Right atrium auricular region (tissue), 2 donors: ENCODE measurements around the gene CALD1. TPM values are rescaled to one million over a fixed set of nuclear protein-coding genes. Genes with fewer than 3 reads are reported as not detected.

ENCODE experiments used
- DNase-seq: peaks from one replicate; pipeline ENCODE4 v3.0.0-alpha.2; 2019; ENCODE audit warnings: low spot score
- H3K27ac ChIP-seq, 2 donors: fragments of 200-600 bp; sonication (generic); 1 replicate in 1 of 2; 2 replicates in 1 of 2; pipeline ENCODE4 v1.5.1; 2016 to 2019
- H3K27me3 ChIP-seq, 2 donors: fragments of 200-600 bp; sonication (generic); one replicate each; pipeline versions ENCODE4 v1.5.1 to v1.6.0; 2017 to 2019
- H3K36me3 ChIP-seq: fragments of 200-600 bp; sonication (generic); one replicate; pipeline ENCODE4 v1.5.1; 2016
- H3K4me1 ChIP-seq, 2 donors: fragments of 200-600 bp; sonication (generic); one replicate each; pipeline versions ENCODE4 v1.5.1 to v1.6.0; 2017 to 2019
- H3K4me3 ChIP-seq, 2 donors: fragments of 200-600 bp; sonication (generic); 1 replicate in 1 of 2; 2 replicates in 1 of 2; pipeline ENCODE4 v1.5.1; 2017 to 2019; ENCODE audit warnings: mild to moderate bottlenecking in 1 of 2, moderate library complexity in 1 of 2
- H3K9me3 ChIP-seq, 2 donors: fragments of 200-600 bp; sonication (generic); one replicate each; pipeline ENCODE4 v1.5.1; 2019
- CTCF ChIP-seq, 2 donors: fragments of 200-600 bp; sonication (generic); IDR thresholded peaks; one replicate each; pipeline ENCODE4 v1.5.1; 2019; ENCODE audit warnings: antibody characterized with exemption in 2 of 2
- total RNA-seq, 2 donors: library from RNA; depleted of rRNA; stranded (reverse); fragments of >200 nt; gene quantifications; one replicate each; pipeline ENCODE4 v1.1.0, GENCODE V29; 2016

CALD1 gene
- total RNA-seq, 2 donors from 2014 or later: 119 to 157 TPM

GRCh38 chr7:134855442-134855841 lies 76.0 kb downstream of the CALD1 start:
- DNase-seq: no peak
- H3K27me3 ChIP-seq: no peaks in the 10 kb centered on the region
- peaks cover 32% of the 10 kb centered on the region for H3K36me3 ChIP-seq
- no peak overlapping the region for H3K4me3 ChIP-seq
- no peak for TF ChIP-seq CTCF (IDR thresholded peaks at IDR 0.05)
- H3K4me1 ChIP-seq: peaks cover 0 to 45% of the 10 kb centered on the region in 2 donors
- peak overlapping the region; percentile 70 to 76 for H3K27ac ChIP-seq
- H3K9me3 ChIP-seq: no peaks in the 10 kb centered on the region

DNA sequence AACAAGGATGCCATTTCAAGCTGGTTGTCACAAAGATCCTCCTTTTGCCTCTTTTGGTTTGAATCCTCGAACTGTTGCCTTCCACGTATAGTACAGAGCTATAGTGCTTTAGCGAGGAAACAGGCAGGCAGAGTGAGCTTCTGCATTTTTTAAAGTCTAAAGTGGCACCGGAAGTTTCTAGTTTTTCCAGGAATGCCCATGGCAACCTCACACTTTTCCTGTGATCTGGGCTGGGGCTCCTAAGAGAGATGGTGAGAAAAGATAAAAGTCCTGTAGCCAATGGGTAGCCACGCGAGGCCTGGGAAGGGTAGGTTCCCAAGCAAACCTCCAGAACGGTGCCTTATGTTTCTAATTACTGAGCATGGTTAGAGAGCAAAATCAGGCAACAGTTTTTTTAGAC lies 76.7 kb downstream of the CALD1 start:
- no peak for TF ChIP-seq CTCF (IDR thresholded peaks at IDR 0.05)
- Histone ChIP-seq H3K4me3 (no peak overlapping the region), H3K4me1 (peaks cover 0 to 43% of the 10 kb centered on the region in 2 donors)

DNA sequence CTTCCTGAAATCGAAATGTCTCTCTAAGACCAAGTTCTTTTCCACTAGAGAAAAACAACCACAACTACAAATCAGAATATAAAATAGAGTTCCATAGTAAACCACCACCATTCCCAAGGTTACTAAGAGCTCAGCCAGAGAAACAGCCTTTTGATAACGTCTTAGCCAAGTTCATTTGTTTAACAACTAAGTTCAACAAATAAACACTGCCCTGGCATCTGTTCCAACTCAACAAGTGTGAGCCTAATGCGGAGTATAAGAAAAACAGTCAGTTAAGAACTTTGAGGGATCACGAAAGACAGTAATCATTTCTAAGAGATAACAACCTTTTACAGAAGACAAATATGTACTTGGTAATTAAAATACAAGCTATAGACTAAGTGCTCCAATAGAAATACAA lies 77.3 kb downstream of the CALD1 start:
- H3K36me3 ChIP-seq: peaks cover 28% of the 10 kb centered on the region
- no peaks in the 10 kb centered on the region for H3K27me3 ChIP-seq
- no peak for TF ChIP-seq CTCF (IDR thresholded peaks at IDR 0.05)
- H3K27ac ChIP-seq: peak overlapping the region; percentile 70 to 76
- DNase-seq: no peak
- peaks cover 0 to 38% of the 10 kb centered on the region in 2 donors for H3K4me1 ChIP-seq
- H3K4me3 ChIP-seq: no peak overlapping the region
- H3K9me3 ChIP-seq: no peaks in the 10 kb centered on the region

More for the DNA sequence above, 76.7 kb downstream of the CALD1 start:
- H3K27ac ChIP-seq: peak overlapping the region; percentile 70 to 76
- H3K9me3 ChIP-seq: no peaks in the 10 kb centered on the region
- peaks cover 28% of the 10 kb centered on the region for H3K36me3 ChIP-seq
- no peak for DNase-seq
- no peaks in the 10 kb centered on the region for H3K27me3 ChIP-seq

DNA sequence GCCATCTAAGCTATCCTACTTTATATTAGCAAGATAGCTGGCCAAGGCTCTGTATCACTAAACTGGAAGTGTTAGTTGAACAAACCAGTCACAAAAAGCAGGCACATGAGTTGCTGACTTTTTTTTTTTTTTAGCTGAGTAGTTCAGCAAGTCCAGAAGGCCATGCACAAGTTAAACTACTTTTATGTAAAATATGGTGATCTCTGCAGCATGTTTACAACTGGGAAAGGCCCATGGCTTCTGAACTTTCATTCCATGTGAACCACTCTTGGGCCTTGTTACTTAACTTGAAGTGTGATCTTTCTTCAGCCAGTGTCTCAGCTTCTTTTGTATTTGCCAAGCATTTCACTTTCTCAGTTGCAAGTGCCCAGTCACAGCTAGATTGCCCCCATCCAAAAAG lies 78.5 kb downstream of the CALD1 start:
- Histone ChIP-seq H3K27me3 (no peaks in the 10 kb centered on the region), H3K4me3 (no peak overlapping the region), H3K4me1 (peaks cover 0 to 36% of the 10 kb centered on the region in 2 donors), H3K9me3 (no peaks in the 10 kb centered on the region), H3K36me3 (peaks cover 15% of the 10 kb centered on the region), H3K27ac (no peak overlapping the region)
- no peak for DNase-seq
- no peak for TF ChIP-seq CTCF (IDR thresholded peaks at IDR 0.05)

DNA sequence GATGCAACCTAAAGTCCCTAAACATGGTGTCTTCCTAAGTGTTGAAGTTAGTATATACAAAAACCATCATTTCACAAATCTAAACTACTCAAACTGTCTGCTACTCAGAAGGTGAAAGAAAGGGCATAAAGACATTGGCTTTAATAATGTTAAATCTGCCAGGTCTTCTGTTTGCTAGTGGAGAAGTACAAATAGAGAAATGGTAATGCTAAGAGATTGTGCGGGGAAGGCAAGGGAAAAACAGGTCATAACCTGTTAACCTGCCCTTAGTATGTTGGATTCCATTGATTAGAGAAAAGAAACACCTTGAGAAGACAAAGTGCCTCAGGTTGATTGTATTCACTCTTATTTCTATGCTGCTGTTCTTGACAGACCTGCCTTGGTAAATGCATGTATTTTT lies 80.3 kb downstream of the CALD1 start:
- no peak for DNase-seq
- no peaks in the 10 kb centered on the region for H3K9me3 ChIP-seq
- H3K4me1 ChIP-seq: peaks cover 0 to 44% of the 10 kb centered on the region in 2 donors
- no peaks in the 10 kb centered on the region for H3K27me3 ChIP-seq
- no peak for TF ChIP-seq CTCF (IDR thresholded peaks at IDR 0.05)
- H3K27ac ChIP-seq: no peak overlapping the region
- H3K4me3 ChIP-seq: no peak overlapping the region
- peaks cover 15% of the 10 kb centered on the region for H3K36me3 ChIP-seq
